GM18909 (cell line): ENCODE measurements around the gene TNS1.

ENCODE experiments used
- ATAC-seq: cut with Tn5 transposase; IDR thresholded peaks from one replicate; pipeline ENCODE4 v1.9.1; 2021; ENCODE audit warnings: mild to moderate bottlenecking; ENCODE audit not compliant: unreplicated experiment, poor library complexity

The TNS1 gene

DNA sequence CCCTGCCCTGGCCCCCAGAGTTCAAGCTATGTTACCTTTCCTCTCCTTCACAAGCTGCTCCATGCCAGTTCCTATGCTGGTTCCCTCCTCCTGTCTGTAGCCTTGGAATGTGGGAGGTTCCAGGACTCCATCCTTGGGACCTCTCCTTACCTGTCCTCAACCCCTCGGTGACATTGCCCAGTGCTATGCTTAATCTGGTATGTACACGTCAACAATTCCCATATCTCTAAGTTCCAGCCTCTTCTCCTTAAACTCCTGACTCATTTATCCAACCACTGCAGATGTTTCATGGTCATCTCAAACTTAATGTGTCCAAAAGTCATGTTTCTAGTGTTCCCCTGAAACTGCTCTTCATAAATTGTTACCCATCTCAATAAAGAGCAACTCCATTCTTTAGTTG, 160.8 kb downstream of the TNS1 start:
- ATAC-seq, result no peak

DNA sequence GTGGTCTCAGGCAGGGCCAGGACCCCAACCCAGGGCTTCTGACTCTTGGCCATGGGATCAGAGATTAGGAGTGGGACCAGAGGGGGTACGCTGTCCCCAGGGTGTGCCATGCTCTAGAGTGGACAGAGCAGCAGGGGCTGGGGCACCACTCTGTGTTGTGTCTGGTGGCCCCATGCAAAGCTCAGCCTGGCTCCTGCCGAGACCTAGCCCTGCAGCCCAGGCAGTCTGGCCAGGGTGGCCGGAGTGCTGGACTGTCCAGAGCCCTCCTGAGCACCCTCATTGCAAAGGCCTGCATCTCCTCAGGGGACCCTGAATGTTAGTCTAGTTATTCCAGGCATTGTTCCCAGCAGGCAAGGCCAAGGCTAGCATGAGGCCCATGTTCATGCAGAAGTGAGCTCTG, 162.3 kb downstream of the TNS1 start:
- no peak for ATAC-seq

DNA sequence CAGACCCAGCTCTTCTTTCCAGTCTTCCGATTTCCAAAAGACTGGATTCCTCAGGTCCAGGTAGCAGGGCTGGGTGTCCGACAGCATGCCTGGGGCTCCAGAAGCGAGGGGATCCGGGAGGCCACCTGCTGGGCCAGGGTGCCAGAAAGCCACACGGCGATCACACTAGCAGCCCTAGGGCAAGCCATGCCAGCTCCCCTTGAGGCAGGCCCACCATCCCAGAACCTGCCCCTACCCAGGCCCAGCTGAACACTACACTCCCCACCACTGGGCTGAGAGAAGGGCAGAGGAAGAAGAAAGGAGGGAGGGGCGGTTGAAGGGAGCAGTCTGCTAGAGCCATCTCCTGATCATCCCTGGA, 163.1 kb downstream of the TNS1 start:
- ATAC-seq, result no peak

DNA sequence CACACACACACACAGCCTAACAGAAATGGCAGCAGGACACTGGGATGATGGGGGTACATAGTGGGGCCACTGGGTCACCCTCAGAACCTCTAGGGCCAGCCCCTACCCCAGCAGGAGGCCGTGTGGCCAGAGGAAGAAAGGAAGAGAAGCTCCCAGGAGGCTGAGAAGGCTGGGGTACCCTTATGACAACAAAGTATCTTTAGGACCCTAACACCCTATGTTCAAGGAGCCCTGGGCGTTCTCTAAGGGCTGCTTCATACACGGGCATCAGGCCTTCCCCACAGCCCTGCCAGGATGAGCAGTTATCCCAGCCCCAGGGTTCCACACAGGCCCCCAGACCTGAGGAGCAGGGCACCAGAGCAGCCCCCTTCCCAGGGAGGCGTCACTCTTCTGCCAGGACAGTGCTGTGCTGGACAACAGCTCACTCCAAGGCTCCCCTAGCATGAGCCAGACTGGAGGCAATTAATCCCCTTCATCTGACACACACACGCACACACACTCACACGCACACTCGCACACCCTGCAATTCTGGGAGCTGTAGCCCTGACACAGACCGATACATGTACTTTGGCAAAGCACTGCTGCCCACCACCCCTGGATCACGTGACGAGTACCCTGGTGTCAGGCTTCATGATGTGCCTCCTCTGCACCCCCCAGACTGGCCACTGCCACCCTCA, 163.6 kb downstream of the TNS1 start:
- no peak for ATAC-seq

DNA sequence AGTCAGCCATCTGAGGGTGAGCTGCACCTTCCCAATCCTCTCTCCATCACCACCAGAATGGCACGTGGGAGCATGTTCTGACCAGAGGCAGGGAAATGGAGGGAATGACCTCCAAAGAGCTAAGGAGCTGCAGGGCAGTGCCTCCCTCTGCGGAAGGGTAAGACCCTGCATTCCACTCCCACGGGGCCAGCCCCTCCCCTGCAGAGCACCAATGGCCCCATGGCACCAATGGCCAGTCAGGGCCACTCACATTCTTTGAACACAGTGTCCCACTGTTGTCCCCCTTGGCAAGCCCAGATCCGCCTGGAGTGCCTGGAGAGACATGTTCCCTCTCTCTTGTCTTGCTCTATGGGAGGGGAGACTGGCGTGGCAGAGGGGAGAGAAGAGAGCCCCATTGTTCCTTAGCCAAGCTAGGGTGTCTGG, 164.4 kb downstream of the TNS1 start:
- no peak for ATAC-seq

DNA sequence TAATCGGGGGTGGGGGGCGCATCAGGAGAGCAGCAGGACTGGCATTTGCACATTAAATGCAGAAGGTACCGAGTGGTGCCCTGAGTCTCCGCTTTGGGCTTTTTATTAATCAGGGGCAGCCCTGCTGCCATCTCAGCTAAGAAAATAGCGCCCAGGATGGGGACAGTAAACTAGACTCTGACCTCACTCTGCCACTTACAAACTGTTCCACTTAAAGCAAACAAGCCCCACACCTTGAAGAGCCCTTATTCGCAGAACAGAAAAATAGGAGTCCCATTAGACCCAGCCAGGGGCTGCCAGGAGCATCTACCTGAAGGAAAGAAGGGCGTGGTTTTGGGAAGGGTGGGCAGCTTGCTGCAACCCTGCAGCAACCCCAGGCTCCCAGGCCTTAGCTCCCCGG, 165.3 kb downstream of the TNS1 start:
- ATAC-seq, result no peak

DNA sequence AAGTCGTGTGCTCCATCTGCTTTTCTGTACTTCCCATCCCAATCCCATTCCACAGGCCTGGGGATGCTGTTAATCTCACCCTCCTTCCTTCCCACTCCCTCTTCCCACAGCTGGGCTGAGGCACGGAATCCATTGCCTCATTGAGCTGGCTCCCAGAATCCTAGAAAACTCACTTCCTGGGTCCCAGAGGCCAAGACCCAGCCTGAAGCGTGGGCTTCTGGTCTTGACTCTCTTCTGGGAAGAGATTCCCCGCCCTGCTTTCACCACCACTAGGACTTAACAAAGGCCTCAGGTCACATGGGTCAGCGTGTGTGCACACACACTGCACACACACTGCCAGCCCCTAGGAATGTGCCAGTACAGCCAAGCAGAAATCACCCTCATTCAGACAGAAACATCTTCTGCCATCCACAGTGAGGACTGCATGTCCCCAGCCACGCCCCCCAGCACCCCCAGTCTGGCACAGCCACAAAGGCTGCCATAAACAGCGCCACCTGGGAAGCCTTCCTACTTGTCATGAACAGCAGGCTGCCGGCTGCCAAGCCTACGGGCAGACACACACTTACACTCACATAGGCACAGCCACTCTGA, 165.8 kb downstream of the TNS1 start:
- no peak for ATAC-seq

DNA sequence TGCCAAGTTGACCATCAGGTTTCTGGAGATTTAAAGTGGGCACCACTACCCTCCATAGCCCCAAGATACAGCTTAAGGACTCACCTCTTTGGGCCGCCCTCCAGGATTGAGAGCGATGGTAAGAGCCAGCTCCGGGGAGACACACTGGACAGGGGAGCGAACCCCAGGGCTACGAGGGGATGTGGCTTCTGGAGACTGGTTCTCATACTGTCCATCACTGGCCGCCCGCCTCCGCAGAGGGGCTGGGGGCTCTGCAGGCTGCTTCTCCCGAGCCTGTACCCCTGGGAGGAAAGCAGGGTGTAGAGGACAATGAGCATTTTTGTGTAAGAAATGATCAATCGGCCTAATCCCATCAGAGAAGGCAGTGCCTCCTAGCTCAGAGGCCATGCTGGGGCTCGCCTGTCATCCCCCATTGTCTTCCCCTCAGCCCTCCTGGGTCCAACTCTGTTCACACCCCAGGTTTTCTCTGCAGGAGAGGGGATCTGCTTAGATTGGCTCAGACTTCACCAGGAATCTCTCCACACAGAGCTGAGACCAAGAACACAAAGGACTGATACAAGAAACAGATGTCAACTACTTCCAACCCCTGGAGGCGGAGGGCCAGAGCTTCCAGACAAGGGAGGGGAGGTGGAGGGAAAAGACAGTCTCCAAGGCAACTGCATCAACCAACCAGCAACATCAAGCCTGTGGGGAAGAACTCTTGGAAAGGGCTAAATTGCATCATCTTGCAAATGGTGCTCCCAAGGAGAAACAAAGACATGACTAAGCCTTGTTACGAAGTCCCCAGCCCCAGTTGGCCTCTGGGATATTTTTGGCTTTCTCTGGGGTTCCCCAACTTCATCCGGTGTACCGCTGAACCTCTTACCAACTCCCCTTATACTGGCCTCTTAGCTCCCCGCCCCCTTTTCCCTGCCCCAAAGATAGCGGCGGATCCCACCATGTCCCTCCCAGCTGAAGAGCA, 166.6 kb downstream of the TNS1 start:
- ATAC-seq, result no peak

DNA sequence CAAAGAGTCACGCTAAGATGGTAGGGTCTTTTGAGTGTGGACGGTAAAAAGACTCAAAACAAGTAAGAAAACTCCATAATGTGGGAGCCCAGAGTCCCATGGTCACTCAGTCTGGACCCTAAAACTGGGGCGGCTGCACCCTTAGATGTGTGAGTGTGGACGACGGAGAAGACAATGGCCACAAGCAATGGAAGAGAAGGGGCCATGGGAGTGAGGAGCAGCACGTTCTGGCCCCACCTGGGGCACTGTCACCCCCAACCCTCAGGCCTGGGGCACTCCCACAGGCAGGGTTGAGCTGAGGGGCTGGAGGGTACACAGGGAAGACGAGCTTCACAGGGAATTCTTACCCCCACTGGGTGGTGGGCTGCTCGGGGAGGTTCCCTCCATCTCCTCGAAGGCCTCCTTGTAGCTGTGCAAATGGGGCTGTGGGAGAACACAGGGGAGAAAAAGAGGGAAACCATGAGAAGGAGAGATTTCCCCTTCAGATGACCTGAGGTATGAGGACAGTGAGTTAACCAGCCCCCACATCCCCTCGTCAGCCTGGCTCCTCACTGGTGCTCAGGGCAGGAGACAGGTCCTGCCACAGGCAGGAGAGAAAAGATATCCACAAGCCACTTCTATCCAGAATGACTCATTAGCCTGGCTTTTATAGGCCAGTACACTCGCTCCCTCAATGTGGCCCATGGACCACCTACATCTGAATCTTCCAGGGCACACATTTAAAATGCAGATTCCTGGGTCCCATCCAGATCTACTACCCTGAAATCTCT, 167.9 kb downstream of the TNS1 start:
- ATAC-seq, result no peak

DNA sequence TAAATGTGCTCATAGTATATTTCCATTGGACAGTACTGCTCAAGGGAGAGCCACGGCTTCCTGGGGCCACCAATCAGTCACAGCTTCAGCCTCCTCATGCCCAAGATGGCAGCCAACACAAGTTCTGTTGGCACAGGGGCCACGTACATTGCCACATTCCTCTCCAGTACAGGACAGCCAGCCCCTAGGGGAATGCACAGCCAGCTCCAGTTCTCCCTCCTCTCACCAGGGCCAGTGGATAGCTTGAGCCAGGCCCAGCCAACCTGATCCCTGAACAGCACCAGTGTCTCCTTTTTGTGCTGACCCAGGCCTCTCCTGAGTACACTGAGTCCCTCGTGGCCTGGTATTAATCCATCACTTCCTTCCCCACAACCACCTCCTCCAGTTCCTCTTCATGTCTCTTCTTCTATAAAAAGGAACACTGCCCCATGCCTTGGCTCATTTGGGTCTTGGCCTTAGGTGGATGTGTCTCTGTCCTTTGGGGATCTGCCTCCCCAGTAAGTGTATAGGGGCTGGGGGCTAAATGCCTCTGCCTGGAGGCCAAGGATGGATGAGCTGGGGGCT, 168.7 kb downstream of the TNS1 start:
- ATAC-seq, result no peak

DNA sequence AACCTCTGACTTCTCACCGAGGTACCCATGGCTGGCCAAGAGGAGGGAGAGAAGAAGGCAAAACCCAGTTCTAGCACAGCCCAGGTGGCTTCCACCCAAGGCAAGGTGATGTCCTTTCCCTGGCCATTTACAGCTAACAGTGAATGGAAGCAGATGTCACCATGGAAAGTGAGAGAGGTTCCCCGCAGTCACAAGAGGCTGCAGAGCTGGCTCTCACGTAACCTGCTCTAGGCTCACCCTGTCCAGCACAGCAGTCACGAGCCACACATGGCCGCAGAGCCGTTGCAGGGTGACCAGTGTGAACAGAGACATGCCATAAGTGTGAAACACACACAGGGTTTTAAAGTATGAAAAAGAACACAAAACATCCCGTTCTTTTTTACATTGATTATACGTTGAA, 169.4 kb downstream of the TNS1 start:
- ATAC-seq, result no peak

DNA sequence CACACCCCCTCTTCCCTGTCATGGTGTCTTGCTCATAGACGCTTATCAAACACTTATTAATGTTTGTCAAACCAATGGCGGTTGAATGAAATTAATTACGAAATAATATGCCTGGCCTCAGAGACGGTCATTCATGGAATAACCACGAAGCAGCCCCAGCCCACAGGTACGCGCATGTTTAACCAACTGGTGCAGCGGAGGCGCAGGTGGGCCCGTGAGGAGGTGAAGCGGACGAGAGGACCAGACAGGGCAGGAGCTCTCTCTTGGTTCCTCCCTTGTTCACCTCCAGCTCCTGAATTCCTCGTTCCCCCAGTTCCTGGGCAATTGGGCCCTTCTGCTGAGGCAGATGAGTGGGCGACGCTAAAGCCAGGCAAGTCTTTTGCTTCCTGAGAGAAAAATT, 169.8 kb downstream of the TNS1 start:
- ATAC-seq, result no peak

DNA sequence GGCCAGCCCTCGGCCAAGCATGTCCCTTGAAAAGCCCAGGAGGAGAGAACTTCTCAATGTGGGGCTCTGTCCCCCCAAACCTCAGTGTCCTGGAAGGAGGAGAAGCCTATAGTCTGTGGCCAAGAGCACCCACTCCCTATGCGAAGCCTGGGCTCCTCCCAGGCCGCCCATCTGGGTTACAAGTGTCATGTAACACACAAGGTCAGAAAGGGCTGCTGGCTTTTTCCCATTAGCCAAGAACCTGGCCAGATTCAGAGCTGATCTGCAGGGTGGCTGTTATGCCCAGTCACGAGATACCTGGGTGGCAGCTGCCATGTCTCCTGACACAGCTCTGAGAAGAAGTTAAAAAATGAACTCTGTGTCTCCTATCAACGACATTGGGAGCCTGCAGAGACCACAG, 170.7 kb downstream of the TNS1 start:
- no peak for ATAC-seq

DNA sequence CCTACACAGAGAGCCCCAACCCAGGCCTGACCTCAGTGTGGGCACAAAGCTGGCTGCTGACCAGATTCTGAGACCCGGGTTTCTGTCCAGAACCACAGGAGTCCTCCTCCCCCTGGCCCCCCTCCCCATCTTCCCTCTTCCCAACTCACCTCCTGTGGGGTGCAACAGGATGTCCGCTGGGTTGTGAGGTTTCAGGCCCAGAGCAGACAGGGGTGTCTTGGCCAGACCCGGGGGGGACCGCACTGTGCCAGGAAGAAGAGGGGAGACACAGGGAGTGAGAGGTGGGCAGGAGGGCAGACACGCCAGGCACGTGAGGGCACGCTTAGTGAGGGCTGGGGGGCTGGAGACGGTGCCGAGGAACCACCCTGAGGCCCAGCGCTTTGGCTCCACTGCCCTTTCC, 171.5 kb downstream of the TNS1 start:
- ATAC-seq, result no peak

DNA sequence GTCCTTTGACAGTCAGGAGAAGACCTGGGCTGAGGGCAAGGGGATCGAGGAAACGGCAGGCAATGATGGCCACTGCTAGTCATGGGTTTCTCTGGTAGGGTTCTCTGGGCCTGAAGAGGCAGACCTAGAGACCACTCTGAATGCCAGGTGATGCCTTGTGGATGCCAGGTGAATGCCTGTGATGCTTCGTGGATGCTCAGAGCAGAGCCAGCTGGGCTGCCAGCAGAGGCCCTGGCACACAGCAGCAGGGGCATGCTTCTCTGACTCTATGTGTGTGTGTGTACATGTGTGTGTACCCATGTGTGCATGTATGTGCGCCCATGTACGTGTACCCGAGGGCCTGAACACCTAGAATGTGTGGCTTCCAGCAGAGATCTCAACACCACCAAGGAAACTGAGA, 172.0 kb downstream of the TNS1 start:
- ATAC-seq, result no peak

DNA sequence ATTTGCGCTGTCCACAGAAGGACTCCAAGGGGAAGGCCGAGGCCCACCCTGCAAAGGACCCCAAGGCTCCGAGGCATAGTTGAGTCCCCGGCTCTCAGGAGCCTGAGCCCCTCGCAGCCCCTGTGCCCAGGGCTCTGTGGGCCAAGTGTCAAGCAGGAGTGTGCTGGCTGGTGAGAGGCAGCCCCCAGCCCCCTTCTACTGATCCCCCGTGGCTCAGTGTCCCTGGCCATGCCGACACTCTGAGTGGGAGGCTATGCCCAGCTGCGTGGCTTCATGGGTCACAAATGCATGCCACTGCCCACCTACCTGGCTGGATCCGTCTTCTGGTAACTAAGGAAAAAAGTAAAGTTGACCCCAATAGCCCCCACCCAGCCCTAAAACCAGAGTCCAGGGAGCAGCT, 172.7 kb downstream of the TNS1 start:
- no peak for ATAC-seq

DNA sequence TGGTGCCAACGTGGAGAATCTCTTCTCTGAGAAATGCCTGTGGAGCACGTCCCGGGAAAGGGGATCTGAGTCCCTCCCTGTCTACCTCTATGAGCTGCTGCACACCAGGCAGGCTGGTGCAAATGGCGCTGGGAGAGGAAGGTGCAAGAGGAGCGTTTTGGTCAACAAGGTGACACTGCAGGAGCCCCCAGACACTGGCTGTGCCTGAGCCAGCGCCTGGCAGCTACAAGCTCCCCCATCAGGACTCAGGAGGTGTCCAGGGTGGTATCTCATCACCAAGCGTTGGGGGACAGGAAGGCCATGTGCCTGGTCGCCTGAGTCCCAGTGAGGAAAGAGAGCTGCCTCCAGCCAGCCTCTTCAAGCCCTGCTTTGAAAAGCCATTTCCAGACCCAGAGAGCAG, 173.4 kb downstream of the TNS1 start:
- ATAC-seq, result no peak

DNA sequence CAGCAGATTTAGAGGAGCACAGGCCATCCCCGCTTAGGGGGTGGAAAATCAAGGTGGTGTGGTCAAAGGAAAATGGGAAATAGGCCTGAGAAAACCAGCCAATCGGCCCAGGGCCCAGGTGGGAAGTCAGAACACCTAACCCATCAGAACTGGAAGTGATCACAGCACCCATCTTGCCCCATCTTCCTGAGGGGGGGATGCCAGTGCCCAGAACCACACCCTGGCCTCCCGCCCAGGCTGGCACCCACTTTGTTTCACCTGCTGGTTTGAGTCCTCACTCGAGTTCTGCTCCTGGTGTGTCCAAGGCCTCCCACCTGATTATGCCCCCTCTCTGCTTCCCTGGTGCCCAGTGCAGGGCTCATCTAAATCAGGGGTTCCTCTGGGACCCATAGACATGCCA, 174.5 kb downstream of the TNS1 start:
- ATAC-seq, result no peak

DNA sequence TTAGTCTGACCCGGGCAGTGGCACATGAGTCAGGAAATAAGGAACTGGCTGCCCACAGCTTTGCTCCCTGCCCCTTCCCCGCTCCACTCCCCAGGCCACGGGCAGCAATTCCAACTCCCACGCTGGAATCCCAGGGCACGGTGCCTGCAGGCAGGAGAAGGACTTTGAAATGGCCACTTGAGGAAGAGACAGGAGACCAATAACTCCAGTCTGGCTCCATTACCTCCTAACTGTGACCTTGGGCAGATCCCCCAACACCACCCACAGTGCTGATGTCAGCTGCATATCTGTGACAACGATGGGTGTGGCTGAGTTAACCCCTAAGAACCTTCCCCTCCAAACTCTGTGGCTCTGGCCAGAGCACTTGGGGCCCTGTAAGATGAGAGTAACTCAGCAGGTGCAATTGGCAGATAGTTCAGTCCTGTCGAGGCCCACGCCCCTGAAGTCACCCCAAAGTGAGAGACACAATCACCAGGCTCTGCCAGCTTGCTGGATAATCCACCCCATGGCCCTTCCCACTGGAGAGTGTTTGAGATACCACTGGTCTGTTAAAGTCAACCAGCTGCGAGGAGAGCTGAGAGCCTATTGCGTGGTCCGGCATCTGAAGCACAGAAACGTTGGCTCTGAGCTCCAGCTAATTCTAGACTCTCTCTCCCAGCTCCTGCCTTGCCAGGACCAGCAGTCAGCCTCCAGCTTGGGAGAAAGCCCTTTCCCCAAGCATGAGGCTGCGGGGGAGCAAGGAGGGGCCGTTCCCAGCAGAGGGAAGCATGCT, 175.2 kb downstream of the TNS1 start:
- no peak for ATAC-seq

DNA sequence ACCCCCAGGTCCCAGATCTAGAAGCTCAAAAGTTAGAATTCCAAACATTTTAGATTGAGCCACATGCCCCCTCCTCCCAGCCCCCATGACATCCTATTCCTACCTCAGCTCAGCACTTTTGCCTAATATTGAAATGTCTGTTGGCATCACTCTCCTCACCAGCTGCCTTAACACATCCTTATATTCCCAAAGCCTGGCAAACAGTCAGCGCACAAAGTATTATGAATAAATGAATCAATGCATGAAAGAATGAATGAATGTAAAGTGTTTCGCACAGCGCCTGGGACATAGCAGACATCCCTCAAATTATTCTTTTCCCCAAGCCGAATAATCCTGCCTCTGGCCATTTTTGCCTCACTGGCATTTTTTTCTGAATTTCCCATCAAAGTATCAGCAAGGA, 175.8 kb downstream of the TNS1 start:
- no peak for ATAC-seq
